Pancreas (tissue), 10 donors: ENCODE measurements around the gene BCL7A. TPM values are rescaled to one million over a fixed set of nuclear protein-coding genes. Genes with fewer than 3 reads are reported as not detected.

Source experiments
- ATAC-seq, 4 donors: fragments of 200-7000 bp; cut with Tn5 transposase; one replicate each; pipeline versions ENCODE4 v1.8.0 to v1.9.1; 2020; ENCODE audit warnings: mild to moderate bottlenecking in 4 of 4, moderate library complexity in 4 of 4
- DNase-seq, 6 donors: peaks; one replicate each; pipeline ENCODE4 v3.0.0-alpha.2; 2020
- FAIRE-seq: peaks from 2 replicates; lab custom pipeline; 2012; peaks lifted over from hg19 to GRCh38; lab: Jason Lieb, UNC
- H3K27ac ChIP-seq, 4 donors: fragments of 200-600 bp; sonication (generic); 1 replicate in 3 of 4; 2 replicates in 1 of 4; pipeline versions ENCODE4 v1.5.0 to v1.8.0; 2020
- H3K27me3 ChIP-seq, 4 donors: fragments of 200-600 bp; one replicate each; pipeline ENCODE4 v1.8.0; 2021
- H3K36me3 ChIP-seq, 3 donors: fragments of 200-600 bp; sonication (generic) in 1 of 3; one replicate each; pipeline versions ENCODE4 v1.5.0 to v1.8.0; 2020 to 2021
- H3K4me1 ChIP-seq, 3 donors: fragments of 200-600 bp; one replicate each; pipeline ENCODE4 v1.8.0; 2021
- H3K4me3 ChIP-seq, 4 donors: fragments of 200-600 bp; sonication (generic) in 2 of 4; one replicate each; pipeline versions ENCODE4 v1.5.0 to v1.8.0; 2020 to 2021
- H3K9me3 ChIP-seq, 4 donors: fragments of 200-600 bp; one replicate each; pipeline ENCODE4 v1.8.0; 2021
- CTCF ChIP-seq, 4 donors: fragments of 200-600 bp; sonication (generic) in 3 of 4; IDR thresholded peaks; one replicate each; pipeline versions ENCODE4 v1.5.0 to v1.8.0; 2021; ENCODE audit warnings: antibody characterized with exemption in 4 of 4
- WGBS, 2 donors: extraction: QIAGEN DNeasy Blood & Tissue Kit; methylation state at CpG; one replicate each; pipeline ENCODE4 v1.1.7; 2013; 5-methylcytosine and 5-hydroxymethylcytosine counted together
- intact Hi-C, 3 donors: fragments of 100-400 bp; cut with DNase I; formaldehyde crosslinking; loops; one replicate each; pipeline versions ENCODE4 v1.11.1 to v1.14.2; 2022
- polyA plus RNA-seq, 2 donors: library from polyadenylated mRNA; stranded (reverse); fragments of 200-250 nt; gene quantifications; one replicate each; pipeline ENCODE4 v1.2.3, GENCODE V29; 2013
- total RNA-seq, 6 donors: library from RNA; stranded (reverse); fragmentation: NEBNext Ultra II Directional in 4 of 6; extraction: Animal tissue kit (Norgen Biotek cat#: 25700) in 4 of 6; gene quantifications; one replicate each; pipeline versions ENCODE4 v1.2.1 to v1.2.4, GENCODE V29; 2021 to 2023
- donor health status: healthy with polysubstance abuse.
- donor health status: DM: no; HTN: no; CAD: no; lungs with moderate emphysema.
- donor health status: DM: no; HTN: no; CAD: no.
- donor health status: control.
- donor health status: control.
- donor health status: Bipolar disorder and iron deficiency.
- donor health status: DM: yes; HTN: yes; CAD: no.
- donor health status: DM: no; HTN: no; CAD: no.
- donor health status: DM: no; HTN: no; CAD: no.
- donor health status: DM: yes; HTN: yes; CAD: no.

BCL7A gene
- total and polyA plus RNA-seq, 8 donors = 6.9 to 13.4 (median 9.0) TPM

- ATAC-seq = peak; percentile 87 to 91 (median 89)
- peak overlapping the region; percentile 28 to 54 (median 38) for H3K4me3 ChIP-seq
These were observed 42.5 kb downstream of the BCL7A start for GRCh38 chr12:122064025-122064777.

GRCh38 chr12:122064780-122065588 is 43.3 kb downstream of the BCL7A start:
- FAIRE-seq (no peak), DNase-seq (peak in 3 of 6 donors; percentile 65 to 70 (median 68)), ATAC-seq (peak; percentile 23 to 49 (median 32))
- Histone ChIP-seq H3K4me3 (peak overlapping the region; percentile 28 to 54 (median 38)), H3K36me3 (peaks cover 0 to 3% (median 0%) of the 10 kb centered on the region in 3 donors), H3K4me1 (peaks cover 16 to 33% (median 27%) of the 10 kb centered on the region in 3 donors), H3K9me3 (no peaks in the 10 kb centered on the region), H3K27me3 (no peaks in the 10 kb centered on the region), H3K27ac (peak overlapping the region; percentile 83 to 95 (median 85))
- intact Hi-C loops = no loop called here
- no peak for TF ChIP-seq CTCF (IDR thresholded peaks at IDR 0.05)
- WGBS, 2 donors = 30 to 39% methylated on average over 16 of the region's 16 CpGs

More at GRCh38 chr12:122064025-122064777, 42.5 kb downstream of the BCL7A start:
- WGBS, 2 donors = 29 to 35% methylated on average over 14 of the region's 14 CpGs
- DNase-seq = peak; percentile 81 to 99 (median 97)
- TF ChIP-seq CTCF (IDR thresholded peaks at IDR 0.05) = peak in 1 of 4 donors; percentile 21
- H3K9me3 ChIP-seq = no peaks in the 10 kb centered on the region
- FAIRE-seq = peak; percentile 87
- peaks cover 0 to 7% (median 6%) of the 10 kb centered on the region in 3 donors for H3K36me3 ChIP-seq
- intact Hi-C loops = no loop called here
- peak overlapping the region; percentile 83 to 95 (median 85) for H3K27ac ChIP-seq
- no peaks in the 10 kb centered on the region for H3K27me3 ChIP-seq
- H3K4me1 ChIP-seq = peaks cover 16 to 33% (median 27%) of the 10 kb centered on the region in 3 donors

- no peak for FAIRE-seq
- Histone ChIP-seq H3K36me3 (no peaks in the 10 kb centered on the region), H3K4me3 (no peak overlapping the region), H3K27ac (no peak overlapping the region), H3K9me3 (no peaks in the 10 kb centered on the region), H3K27me3 (no peaks in the 10 kb centered on the region), H3K4me1 (peaks cover 10 to 35% (median 24%) of the 10 kb centered on the region in 3 donors)
- no peak for TF ChIP-seq CTCF (IDR thresholded peaks at IDR 0.05)
- intact Hi-C loops = no loop called here
- DNase-seq = no peak
- WGBS, 2 donors = 92% methylated on average over 5 of the region's 5 CpGs
- ATAC-seq = no peak
These were observed 45.9 kb downstream of the BCL7A start for GRCh38 chr12:122067548-122067947.

- peak in 1 of 6 donors; percentile 44 for DNase-seq
- FAIRE-seq = no peak
- Histone ChIP-seq H3K4me1 (peaks cover 6 to 31% (median 20%) of the 10 kb centered on the region in 3 donors), H3K27ac (no peak overlapping the region), H3K27me3 (no peaks in the 10 kb centered on the region), H3K9me3 (no peaks in the 10 kb centered on the region), H3K36me3 (no peaks in the 10 kb centered on the region), H3K4me3 (no peak overlapping the region)
- no peak for ATAC-seq
- WGBS, 2 donors = 38 to 50% methylated on average over 13 of the region's 13 CpGs
- no peak for TF ChIP-seq CTCF (IDR thresholded peaks at IDR 0.05)
- intact Hi-C loops = no loop called here
These were observed 46.3 kb downstream of the BCL7A start for GRCh38 chr12:122067966-122068365.
